Activated CD4-positive, alpha-beta T cell treated with anti-CD3 and anti-CD28 coated beads for 24 hours (primary cell): ENCODE results near the gene PARP11.

Experiments used
- DNase-seq, 2 donors: peaks; one replicate each; pipeline ENCODE4 v3.0.0-alpha.2; 2020; ENCODE audit warnings: low read depth in 2 of 2

PARP11 gene

DNA sequence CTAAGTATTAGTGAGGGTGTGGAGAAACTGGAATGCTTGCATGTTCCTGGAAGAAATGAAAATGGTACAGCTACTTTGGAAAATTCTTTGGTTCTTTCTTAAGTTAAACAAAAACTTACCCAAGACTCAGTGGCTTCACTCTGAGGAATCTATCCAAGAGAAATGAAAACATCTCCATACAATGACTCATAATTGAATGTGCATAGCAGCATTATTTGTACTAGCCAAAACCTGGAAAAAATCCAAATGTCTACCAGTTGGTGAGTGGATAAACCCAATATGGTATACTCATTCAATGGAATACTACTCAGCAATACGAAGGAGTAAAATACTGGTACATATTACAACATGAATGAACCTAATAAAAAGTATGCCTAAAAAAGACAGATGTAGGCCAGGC, 102.3 kb downstream of the PARP11 start:
- DNase-seq, result no peak

DNA sequence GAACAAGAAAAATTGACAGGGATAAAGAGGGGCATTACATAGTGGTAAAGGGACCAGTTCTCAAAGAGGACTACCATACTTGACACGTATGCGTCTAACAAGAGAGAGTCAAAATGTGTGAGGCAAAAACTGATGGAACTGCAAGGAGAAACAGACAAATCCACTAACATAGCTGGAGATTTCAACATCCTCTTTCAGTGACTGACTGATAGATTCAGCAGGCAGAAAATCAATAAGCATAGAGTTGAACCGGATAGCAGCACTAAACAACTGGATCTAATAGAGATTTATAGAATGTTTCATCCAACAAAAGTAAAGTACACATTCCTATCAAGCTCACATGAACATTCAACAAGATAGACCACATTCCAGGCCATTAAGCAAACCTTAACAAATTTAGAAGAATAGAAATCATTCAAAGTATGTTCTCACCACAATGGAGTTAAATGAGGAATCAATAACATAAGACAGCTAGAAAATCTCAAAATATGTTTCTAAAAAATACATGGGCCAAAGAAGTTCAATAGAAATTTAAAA, 104.2 kb downstream of the PARP11 start:
- no peak for DNase-seq

DNA sequence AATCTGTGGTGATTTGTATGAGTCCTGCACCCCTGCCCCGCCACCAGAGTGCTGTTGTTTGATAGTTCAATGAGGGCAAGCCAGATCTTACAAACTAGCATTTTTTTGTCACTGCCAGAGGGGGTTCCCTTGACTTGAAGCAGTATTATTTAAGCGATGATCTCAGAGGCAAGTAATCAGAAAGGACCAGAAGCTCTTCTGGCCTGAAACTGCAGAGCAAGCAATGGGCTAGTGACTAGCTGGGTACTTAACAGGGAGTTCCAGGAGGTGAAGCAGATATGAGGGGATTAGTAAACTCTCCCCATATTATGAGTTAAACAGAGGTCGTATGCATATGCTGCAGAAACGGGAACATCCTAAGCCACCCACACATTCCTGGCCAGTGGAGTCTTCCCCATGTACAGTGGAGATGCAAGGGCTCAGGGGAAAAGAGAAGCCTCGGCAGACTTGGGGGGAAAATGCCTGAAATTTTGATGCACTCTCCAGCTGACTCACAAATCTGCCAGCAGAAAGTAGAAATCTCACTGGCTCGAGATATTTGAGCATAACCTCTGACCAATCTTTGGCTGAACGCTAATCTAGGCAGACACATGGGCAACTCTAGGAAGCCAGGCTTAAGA, 112.0 kb downstream of the PARP11 start:
- DNase-seq, result no peak

DNA sequence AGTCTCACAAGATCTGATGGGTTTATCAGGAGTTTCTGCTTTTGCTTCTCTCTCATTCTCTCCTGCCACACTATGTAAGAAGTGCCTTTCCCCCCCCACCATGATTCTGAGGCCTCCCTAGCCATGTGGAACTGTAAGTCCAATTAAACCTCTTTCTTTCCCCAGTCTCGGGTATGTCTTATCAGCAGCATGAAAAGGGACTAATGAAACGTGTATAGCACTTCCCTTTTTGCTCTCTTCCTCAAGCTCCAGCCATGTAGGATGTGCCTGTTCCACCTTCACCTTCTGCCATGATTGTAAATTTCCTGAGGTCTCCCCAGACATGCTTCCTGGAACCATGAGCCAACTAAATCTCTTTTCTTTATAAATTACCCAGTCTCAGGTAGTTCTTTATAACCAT, 113.3 kb downstream of the PARP11 start:
- no peak for DNase-seq
